Right renal pelvis (tissue), 4 donors: ENCODE measurements around the gene RELCH. TPM values are rescaled to one million over a fixed set of nuclear protein-coding genes. Genes with fewer than 3 reads are reported as not detected.

Source experiments
- DNase-seq, 4 donors: peaks; one replicate each; pipeline ENCODE4 v3.0.0-alpha.2; 2013; ENCODE audit warnings: low read depth in 4 of 4, low spot score in 3 of 4, missing footprints in 1 of 4
- polyA plus RNA-seq, 4 donors: library from polyadenylated mRNA; unstranded; fragments of 120-200 nt; gene quantifications; one replicate each; pipeline ENCODE4 v1.2.1, GENCODE V29; 2013; ENCODE audit not compliant: insufficient read length in 4 of 4

RELCH gene
- polyA plus RNA-seq, 4 donors, result 31.8 to 41.2 (median 37.4) TPM

DNA sequence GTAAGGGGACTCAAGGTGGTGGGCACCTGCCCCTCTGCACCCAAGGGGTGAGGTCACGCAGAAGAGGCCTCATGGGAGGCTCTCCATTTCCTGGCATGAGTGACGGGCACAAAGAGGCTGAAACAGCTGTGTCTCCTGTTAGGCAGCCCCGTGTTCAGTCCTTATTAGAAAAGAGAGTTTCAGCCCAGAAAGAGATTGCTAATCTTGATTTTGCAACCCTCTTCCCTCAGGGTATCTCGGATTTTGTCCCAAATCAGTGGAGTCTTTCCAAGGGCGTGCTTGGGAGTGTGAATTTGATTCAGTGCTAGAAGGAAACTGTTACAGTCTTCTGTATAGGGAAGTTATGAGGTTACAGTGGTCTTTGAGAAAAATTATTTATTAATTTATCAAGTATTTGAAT lies 148.4 kb downstream of the RELCH start:
- no peak for DNase-seq

- DNase-seq, result no peak
These were observed 149.6 kb downstream of the RELCH start for GRCh38 chr18:62336618-62337017.

DNA sequence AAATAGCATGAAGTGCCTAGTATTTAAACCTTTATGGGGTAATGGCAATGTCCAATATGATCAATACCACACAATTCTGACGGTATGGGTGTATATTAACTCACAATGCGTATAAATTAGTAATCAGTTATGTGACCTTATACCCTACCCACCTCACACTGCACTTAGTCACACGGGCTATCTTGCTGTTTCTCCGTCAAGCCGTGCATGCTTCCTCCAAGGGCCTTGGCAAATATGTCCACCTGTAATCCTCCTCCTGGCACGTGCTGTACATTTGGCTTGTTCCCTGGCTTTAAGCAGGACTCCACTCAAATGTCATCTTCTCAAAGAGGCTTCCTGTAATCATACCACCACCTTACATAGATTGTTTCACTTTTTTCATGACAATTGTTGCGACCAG lies 150.3 kb downstream of the RELCH start:
- DNase-seq, result no peak

- DNase-seq, result no peak
These were observed 151.5 kb downstream of the RELCH start for GRCh38 chr18:62338446-62339105.

- DNase-seq, result no peak
These were observed 152.3 kb downstream of the RELCH start for GRCh38 chr18:62339106-62339988.

GRCh38 chr18:62340996-62341395 lies 153.9 kb downstream of the RELCH start:
- no peak for DNase-seq

DNA sequence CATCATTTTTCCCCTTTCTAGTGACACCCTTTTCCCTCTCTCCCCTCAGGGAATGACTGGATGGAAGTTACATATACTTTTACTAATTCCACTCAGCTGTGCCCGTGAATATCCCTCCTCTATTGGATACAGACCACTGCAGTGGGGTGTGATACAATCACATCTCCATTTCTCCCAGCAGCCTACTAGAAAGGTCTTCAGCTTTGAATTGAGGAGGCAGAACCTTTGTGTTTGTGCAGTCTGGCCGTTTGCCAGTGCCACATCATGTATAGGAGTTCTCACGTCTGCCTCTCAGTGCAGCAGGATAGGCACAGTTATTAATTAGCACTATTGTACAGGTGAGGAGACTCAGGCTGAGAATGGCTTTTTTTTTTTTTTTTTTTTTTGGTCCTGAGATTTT lies 154.4 kb downstream of the RELCH start:
- DNase-seq, result no peak

DNA sequence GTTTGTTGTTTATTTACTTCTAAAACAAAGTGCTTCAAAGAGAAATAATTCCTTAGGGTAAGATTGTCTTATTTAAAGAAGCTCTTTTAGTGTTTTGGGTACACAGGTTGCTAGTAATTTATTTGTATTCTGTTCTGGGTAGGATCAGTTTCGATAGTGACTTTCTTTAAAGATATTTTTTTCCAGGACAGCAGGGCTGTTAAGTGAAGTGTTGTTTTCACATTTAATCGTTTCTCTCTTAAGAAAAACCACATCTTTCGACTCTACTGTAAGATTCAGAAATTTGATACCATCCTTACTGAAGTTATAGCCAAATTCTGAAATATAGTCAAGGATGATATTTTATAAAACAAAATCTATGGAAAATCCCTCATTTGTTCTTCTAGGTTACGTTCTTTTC lies 155.8 kb downstream of the RELCH start:
- no peak for DNase-seq

DNA sequence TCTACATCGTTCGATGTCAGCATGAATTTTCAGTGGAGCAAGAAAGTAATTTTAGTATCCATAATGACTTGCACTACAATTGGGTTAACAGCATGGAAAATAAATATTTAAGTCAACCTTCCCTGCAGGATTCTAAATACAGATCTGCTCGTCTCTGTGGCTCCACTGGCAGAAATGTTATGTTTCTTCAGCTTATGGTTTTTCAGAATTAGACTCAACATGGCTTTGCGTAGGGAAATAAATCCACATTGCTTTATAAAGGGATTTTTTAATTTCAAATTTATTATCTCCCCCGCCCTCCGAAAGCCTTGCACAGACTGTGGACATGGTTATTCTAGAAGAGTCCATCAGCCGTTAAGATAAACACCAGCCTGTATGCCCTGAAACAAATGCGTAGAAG lies 156.3 kb downstream of the RELCH start:
- DNase-seq, result no peak

DNA sequence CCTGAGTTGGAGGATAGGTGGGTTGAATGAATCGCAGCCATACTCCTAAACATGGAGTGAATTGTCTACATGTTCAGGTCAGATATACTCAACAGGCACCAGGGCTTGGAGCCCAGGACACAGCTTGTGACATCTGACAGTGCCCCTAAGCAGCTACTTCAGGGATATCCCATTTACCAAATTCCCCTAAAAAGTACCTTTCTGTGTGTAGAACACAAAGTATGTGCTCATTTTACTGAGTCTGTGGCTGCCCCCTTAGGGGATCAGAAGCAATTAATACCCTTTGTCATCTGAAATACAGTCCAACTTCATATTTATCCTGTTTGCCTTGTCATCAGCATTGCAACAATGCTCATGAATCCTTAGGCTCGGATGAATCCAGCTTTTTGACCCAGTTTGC lies 158.9 kb downstream of the RELCH start:
- no peak for DNase-seq

DNA sequence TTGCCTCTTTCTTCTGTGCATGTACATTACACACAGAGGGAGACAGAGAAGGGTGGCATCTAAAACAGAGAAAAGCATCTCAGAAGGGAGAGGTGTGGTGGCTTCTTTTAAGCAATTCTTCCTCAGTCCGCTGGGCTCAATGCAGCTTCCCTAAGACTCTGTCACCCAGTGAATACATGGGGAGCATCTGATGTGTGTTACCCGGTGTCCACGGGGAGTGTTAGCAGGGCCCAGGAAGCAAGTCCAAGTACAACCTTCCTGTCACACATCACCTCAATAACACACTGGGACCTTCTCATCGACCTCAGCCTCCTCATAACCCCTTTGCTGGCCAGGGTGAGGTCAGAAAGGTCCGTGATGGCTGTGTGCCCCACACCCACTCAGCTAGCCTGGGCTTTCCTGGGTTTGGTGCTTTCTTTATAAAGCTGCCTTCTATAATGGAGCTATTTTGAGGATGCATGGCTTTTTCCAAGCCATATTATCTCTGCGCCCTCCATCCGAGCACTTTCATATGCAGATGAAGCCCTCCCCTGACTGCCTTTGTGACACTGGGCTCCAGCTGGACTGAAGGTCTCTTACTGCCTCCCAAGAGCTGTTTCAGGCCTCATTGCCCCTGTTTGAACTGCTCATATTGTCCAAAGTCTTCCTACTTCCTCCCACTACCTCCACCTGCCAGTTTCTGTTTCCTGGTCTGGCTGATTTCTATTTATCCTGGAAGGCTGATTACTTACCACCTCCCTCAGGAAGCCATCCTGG lies 159.5 kb downstream of the RELCH start:
- no peak for DNase-seq

DNA sequence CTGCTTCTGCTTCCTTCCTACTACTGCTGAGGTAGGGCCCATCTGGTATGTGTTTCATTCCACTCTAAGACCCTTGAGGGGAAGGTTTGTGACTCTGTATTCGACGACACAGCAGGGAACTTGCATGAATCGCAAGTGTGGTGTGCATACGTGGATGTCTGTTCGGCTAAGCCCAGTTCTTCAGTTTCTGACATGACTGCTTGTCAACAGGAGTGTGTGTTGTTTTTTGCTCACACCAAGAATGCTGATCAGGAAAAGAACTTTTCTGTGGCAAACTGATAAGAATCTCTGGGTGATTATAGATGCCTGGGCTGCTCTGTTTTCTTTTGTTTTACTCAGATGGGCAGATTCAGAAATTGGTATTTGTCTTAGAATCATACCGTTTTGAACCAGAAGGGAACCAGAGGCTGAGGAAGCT lies 160.0 kb downstream of the RELCH start:
- DNase-seq, result no peak

GRCh38 chr18:62348474-62348873 lies 161.4 kb downstream of the RELCH start:
- DNase-seq, result no peak

- no peak for DNase-seq
These were observed 166.1 kb downstream of the RELCH start for GRCh38 chr18:62353170-62353569.

DNA sequence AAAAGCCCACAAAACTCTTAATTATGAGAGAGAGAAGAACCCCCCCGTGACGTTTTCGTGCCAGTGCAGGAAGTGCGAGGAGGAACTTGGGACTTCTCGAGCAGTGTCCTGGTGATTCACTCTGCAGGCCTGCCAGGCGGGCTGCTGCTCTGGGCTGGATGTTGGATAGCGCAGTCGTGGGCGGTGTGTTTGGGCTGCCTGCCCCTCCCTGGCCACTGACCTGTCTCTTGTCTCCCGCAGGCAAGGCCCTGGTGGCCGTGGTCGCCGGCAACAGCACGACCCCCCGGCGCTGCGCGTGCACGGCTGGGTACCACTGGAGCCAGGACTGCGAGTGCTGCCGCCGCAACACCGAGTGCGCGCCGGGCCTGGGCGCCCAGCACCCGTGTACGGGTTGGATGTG lies 167.1 kb downstream of the RELCH start:
- no peak for DNase-seq

DNA sequence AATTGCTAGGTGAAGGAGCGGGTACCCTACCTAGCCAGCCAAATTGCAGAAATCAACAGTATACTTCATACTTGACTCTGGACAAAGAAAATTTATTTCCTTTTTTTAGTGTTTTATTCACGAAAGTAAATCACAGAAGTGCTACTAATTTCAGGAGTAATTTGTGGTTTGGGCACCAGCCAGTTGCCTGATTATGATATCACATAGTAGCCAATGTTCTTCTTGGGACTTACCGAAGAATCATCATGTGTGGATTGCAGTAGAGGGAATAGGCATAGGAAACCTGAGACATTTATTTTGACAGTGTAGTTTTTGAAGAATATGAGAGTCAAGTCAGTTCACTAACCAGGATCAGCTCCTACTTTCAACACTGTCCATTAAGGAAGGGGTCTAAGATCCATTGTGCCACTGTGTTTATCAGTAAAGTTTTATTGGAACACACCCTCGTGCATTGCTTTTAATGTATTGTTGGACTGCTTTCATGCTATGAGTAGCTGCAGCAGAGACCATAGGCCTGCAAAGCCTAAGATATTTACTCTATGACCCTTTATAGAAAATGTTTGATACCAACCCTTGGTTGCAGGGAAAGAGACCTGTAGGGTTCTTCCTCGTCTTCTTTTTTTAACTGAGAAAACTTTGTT lies 170.1 kb downstream of the RELCH start:
- DNase-seq, result no peak

Other genes with a start within 250 kb of the RELCH start
- gene PIGN, start 199 bp upstream of the RELCH start, polyA plus RNA-seq, result 10 to 100 TPM; 27.5 to 38.2 (median 31.9) TPM
- gene TNFRSF11A, start 138.1 kb downstream of the RELCH start, polyA plus RNA-seq, result 1 to 10 TPM; 1.9 to 3.1 (median 2.4) TPM